H9 (cell line): ENCODE data around the gene LUZP4. TPM values are rescaled to one million over a fixed set of nuclear protein-coding genes. Genes with fewer than 3 reads are reported as not detected.

ENCODE experiments used
- DNase-seq: peaks from one replicate; pipeline ENCODE4 v3.0.0-alpha.2; 2017
- H2AFZ ChIP-seq: one replicate; pipeline ENCODE4 v1.6.1; 2013; ENCODE audit warnings: mild to moderate bottlenecking, low read length, control low read depth, moderate library complexity
- H2AK5ac ChIP-seq: 2 replicates; pipeline ENCODE4 v1.6.1; 2013; ENCODE audit warnings: low read length, control low read depth, mixed read lengths; ENCODE audit not compliant: insufficient read length
- H2BK120ac ChIP-seq: one replicate; pipeline ENCODE4 v1.6.1; 2013; ENCODE audit warnings: low read depth, mild to moderate bottlenecking, low read length, control low read depth, inconsistent platforms; ENCODE audit not compliant: poor library complexity, severe bottlenecking
- H2BK12ac ChIP-seq: 2 replicates; pipeline ENCODE4 v1.6.1; 2013; ENCODE audit warnings: low read length, control low read depth, mixed read lengths, low read depth; ENCODE audit not compliant: insufficient read length
- H2BK15ac ChIP-seq: 2 replicates; pipeline ENCODE4 v1.6.1; 2013; ENCODE audit warnings: low read depth, low read length, control low read depth
- H2BK20ac ChIP-seq: one replicate; pipeline ENCODE4 v1.6.1; 2013; ENCODE audit warnings: low read depth, mild to moderate bottlenecking, low read length, control low read depth, inconsistent platforms; ENCODE audit not compliant: poor library complexity, severe bottlenecking
- H2BK5ac ChIP-seq: 2 replicates; pipeline ENCODE4 v1.6.1; 2013; ENCODE audit warnings: low read length, control low read depth, mixed read lengths; ENCODE audit not compliant: insufficient read length
- H3K14ac ChIP-seq: 2 replicates; pipeline ENCODE4 v1.6.1; 2013; ENCODE audit warnings: low read length, control low read depth; ENCODE audit not compliant: insufficient read depth
- H3K18ac ChIP-seq: 2 replicates; pipeline ENCODE4 v1.6.1; 2013; ENCODE audit warnings: low read depth, mild to moderate bottlenecking, mixed read lengths, low read length, control low read depth; ENCODE audit not compliant: insufficient read length
- H3K23ac ChIP-seq: 2 replicates; pipeline ENCODE4 v1.6.1; 2013; ENCODE audit warnings: low read length, control low read depth, mixed read lengths, low read depth; ENCODE audit not compliant: insufficient read length
- H3K23me2 ChIP-seq: 2 replicates; pipeline ENCODE4 v1.6.1; 2013; ENCODE audit warnings: low read depth, mild to moderate bottlenecking, mixed read lengths, low read length, control low read depth; ENCODE audit not compliant: insufficient read length, poor library complexity, severe bottlenecking
- H3K27ac ChIP-seq: 2 replicates; pipeline ENCODE4 v1.5.1; 2013; ENCODE audit warnings: low read length, control low read depth, mixed read lengths, low read depth; ENCODE audit not compliant: insufficient read length
- H3K27me3 ChIP-seq: 2 replicates; pipeline ENCODE4 v1.6.1; 2013; ENCODE audit warnings: low read length, control low read depth, inconsistent platforms; ENCODE audit not compliant: insufficient read depth
- H3K4ac ChIP-seq: 2 replicates; pipeline ENCODE4 v1.6.1; 2013; ENCODE audit warnings: low read depth, mild to moderate bottlenecking, control low read depth, inconsistent platforms, low read length, moderate library complexity
- H3K4me1 ChIP-seq: 2 replicates; pipeline ENCODE4 v1.6.1; 2013; ENCODE audit warnings: low read length, control low read depth, inconsistent platforms; ENCODE audit not compliant: insufficient read depth
- H3K4me2 ChIP-seq: 2 replicates; pipeline ENCODE4 v1.6.1; 2013; ENCODE audit warnings: low read length, control low read depth, mixed read lengths; ENCODE audit not compliant: insufficient read length, insufficient read depth
- H3K56ac ChIP-seq: 2 replicates; pipeline ENCODE4 v1.6.1; 2013; ENCODE audit warnings: low read depth, mild to moderate bottlenecking, mixed read lengths, low read length, control low read depth; ENCODE audit not compliant: insufficient read length
- H3K79me1 ChIP-seq: 2 replicates; pipeline ENCODE4 v1.6.1; 2013; ENCODE audit warnings: low read depth, mild to moderate bottlenecking, moderate library complexity, low read length, control low read depth, inconsistent platforms; ENCODE audit not compliant: insufficient read depth, poor library complexity, severe bottlenecking
- H3K79me2 ChIP-seq: 2 replicates; pipeline ENCODE4 v1.6.1; 2013; ENCODE audit warnings: low read length, control low read depth, inconsistent platforms; ENCODE audit not compliant: insufficient read depth
- H3K9ac ChIP-seq: 2 replicates; pipeline ENCODE4 v1.6.1; 2013; ENCODE audit warnings: low read length, control low read depth, mixed read lengths; ENCODE audit not compliant: insufficient read length; ENCODE audit errors: extremely low read depth
- H3K9me3 ChIP-seq: one replicate; pipeline ENCODE4 v1.6.1; 2013; ENCODE audit warnings: low read depth, low read length, inconsistent platforms; ENCODE audit not compliant: control insufficient read depth
- H3T11ph ChIP-seq: one replicate; pipeline ENCODE4 v1.6.1; 2013; ENCODE audit warnings: mild to moderate bottlenecking, low read length, control low read depth, inconsistent platforms
- H4K20me1 ChIP-seq: one replicate; pipeline ENCODE4 v1.6.1; 2013; ENCODE audit not compliant: control insufficient read depth, insufficient read length, insufficient read depth
- H4K5ac ChIP-seq: 2 replicates; pipeline ENCODE4 v1.6.1; 2013; ENCODE audit warnings: low read depth, mild to moderate bottlenecking, mixed read lengths, low read length, control low read depth; ENCODE audit not compliant: insufficient read length
- H4K8ac ChIP-seq: replicated peaks from 2 replicates; pipeline ENCODE4 v1.6.1; 2013; ENCODE audit warnings: low read length, control low read depth, mixed read lengths, low read depth; ENCODE audit not compliant: insufficient read length
- H4K91ac ChIP-seq: 2 replicates; pipeline ENCODE4 v1.6.1; 2013; ENCODE audit warnings: low read depth, mild to moderate bottlenecking, moderate library complexity, mixed read lengths, low read length, control low read depth; ENCODE audit not compliant: insufficient read length
- H3K27ac Mint-ChIP-seq, 3 experiments: 2 replicates in 2 of 3; 3 replicates in 1 of 3; pipeline ENCODE4 v1.8.0; 2020 to 2021; ENCODE audit warnings: mixed read lengths in 3 of 3, mild to moderate bottlenecking in 1 of 3, moderate library complexity in 1 of 3
- H3K27me3 Mint-ChIP-seq: 2 replicates; pipeline ENCODE4 v1.8.0; 2021; ENCODE audit warnings: low read depth, mild to moderate bottlenecking, moderate library complexity, mixed read lengths
- H3K36me3 Mint-ChIP-seq, 3 experiments: 2 replicates in 2 of 3; 3 replicates in 1 of 3; pipeline ENCODE4 v1.8.0; 2020 to 2021; ENCODE audit warnings: low read depth in 3 of 3, mixed read lengths in 3 of 3; ENCODE audit not compliant: insufficient read depth in 1 of 3
- H3K4me1 Mint-ChIP-seq, 2 experiments: 2 replicates each; pipeline ENCODE4 v1.8.0; 2020; ENCODE audit warnings: mixed read lengths in 2 of 2
- H3K4me3 Mint-ChIP-seq, 2 experiments: 2 replicates in 1 of 2; 3 replicates in 1 of 2; pipeline ENCODE4 v1.8.0; 2020 to 2021; ENCODE audit warnings: mild to moderate bottlenecking in 2 of 2, mixed read lengths in 2 of 2, moderate library complexity in 1 of 2
- H3K9me3 Mint-ChIP-seq, 2 experiments: 2 replicates in 1 of 2; 3 replicates in 1 of 2; pipeline ENCODE4 v1.8.0; 2020; ENCODE audit warnings: mild to moderate bottlenecking in 2 of 2, mixed read lengths in 2 of 2, moderate library complexity in 1 of 2
- total RNA-seq: library from RNA; stranded (reverse); gene quantifications from 2 replicates; pipeline ENCODE4 v1.2.1, GENCODE V29; 2021
- TF ChIP-seq, protein P1 (sequence below): fragments of 200-600 bp; sonication (generic); conservative IDR thresholded peaks from 3 replicates; pipeline ENCODE4 v1.8.0; 2021; ENCODE audit warnings: antibody characterized with exemption, mild to moderate bottlenecking

Gene LUZP4
- total RNA-seq, 1 experiment from 2014 or later: not detected

GRCh38 chrX:115322375-115322774, 32.9 kb downstream of the LUZP4 start:
- H3K27ac ChIP-seq: no peak overlapping the region
- no peak overlapping the region for H3K4me3 Mint-ChIP-seq
- peaks cover 9 to 26% (median 13%) of the 10 kb centered on the region in 3 experiments for H3K36me3 Mint-ChIP-seq
- H4K20me1 ChIP-seq: no peaks in the 10 kb centered on the region
- no peak overlapping the region for H3K4ac ChIP-seq
- H3K18ac ChIP-seq: no peak overlapping the region
- H2BK12ac ChIP-seq: no peak overlapping the region
- H2BK15ac ChIP-seq: no peak overlapping the region
- H3K79me1 ChIP-seq: no peaks in the 10 kb centered on the region
- H3K27ac Mint-ChIP-seq: no peak overlapping the region
- H3K9me3 ChIP-seq: peaks cover 4% of the 10 kb centered on the region
- H2BK20ac ChIP-seq: no peak overlapping the region
- H3K4me1 ChIP-seq: peaks cover 6% of the 10 kb centered on the region
- no peak overlapping the region for H2AK5ac ChIP-seq
- no peak overlapping the region for H3T11ph ChIP-seq
- no peak overlapping the region for H2BK5ac ChIP-seq
- no peaks in the 10 kb centered on the region for H3K23me2 ChIP-seq
- TF ChIP-seq, protein P1, sequence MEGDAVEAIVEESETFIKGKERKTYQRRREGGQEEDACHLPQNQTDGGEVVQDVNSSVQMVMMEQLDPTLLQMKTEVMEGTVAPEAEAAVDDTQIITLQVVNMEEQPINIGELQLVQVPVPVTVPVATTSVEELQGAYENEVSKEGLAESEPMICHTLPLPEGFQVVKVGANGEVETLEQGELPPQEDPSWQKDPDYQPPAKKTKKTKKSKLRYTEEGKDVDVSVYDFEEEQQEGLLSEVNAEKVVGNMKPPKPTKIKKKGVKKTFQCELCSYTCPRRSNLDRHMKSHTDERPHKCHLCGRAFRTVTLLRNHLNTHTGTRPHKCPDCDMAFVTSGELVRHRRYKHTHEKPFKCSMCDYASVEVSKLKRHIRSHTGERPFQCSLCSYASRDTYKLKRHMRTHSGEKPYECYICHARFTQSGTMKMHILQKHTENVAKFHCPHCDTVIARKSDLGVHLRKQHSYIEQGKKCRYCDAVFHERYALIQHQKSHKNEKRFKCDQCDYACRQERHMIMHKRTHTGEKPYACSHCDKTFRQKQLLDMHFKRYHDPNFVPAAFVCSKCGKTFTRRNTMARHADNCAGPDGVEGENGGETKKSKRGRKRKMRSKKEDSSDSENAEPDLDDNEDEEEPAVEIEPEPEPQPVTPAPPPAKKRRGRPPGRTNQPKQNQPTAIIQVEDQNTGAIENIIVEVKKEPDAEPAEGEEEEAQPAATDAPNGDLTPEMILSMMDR: no peak
- H2AFZ ChIP-seq: no peak overlapping the region
- H3K56ac ChIP-seq: no peak overlapping the region
- no peak overlapping the region for H3K23ac ChIP-seq
- H3K9ac ChIP-seq: no peak overlapping the region
- no peaks in the 10 kb centered on the region for H3K79me2 ChIP-seq
- no peak overlapping the region for H4K8ac ChIP-seq
- no peak overlapping the region for H3K14ac ChIP-seq
- no peak overlapping the region for H4K91ac ChIP-seq
- peaks cover 16 to 25% of the 10 kb centered on the region in 2 experiments for H3K9me3 Mint-ChIP-seq
- H2BK120ac ChIP-seq: no peak overlapping the region
- no peak overlapping the region for H3K4me2 ChIP-seq
- H3K27me3 Mint-ChIP-seq: peaks cover 2% of the 10 kb centered on the region; the same call in 1 of the 2 replicates
- H3K4me1 Mint-ChIP-seq: peaks cover 30 to 34% of the 10 kb centered on the region in 2 experiments
- DNase-seq: no peak
- no peak overlapping the region for H4K5ac ChIP-seq
- no peaks in the 10 kb centered on the region for H3K27me3 ChIP-seq
